ENCODE results near the gene MISP. TPM values are rescaled to one million over a fixed set of nuclear protein-coding genes. Genes with fewer than 3 reads are reported as not detected.

Gene MISP
- total RNA-seq, 2 donors from 2014 or later, result 7.3 to 9.3 TPM

- Histone ChIP-seq H3K9me3 (no peaks in the 10 kb centered on the region), H3K4me1 (replicated peaks) (peaks cover 29% of the 10 kb centered on the region), H3K4me3 (peak within 1 kb of the TSS; percentile 97 to 99), H3K36me3 (no peaks in the 10 kb centered on the region), H3K27ac (peak within 1 kb of the TSS; percentile 95 to 100), H3K27me3 (replicated peaks; ENCODE audit: insufficient read depth) (no peaks in the 10 kb centered on the region)
- TF ChIP-seq CTCF (IDR thresholded peaks at IDR 0.05), result peak in 3 of 4 experiments; percentile 29 to 78 (median 31)
- TF ChIP-seq POLR2A (IDR thresholded peaks at IDR 0.05), result peak; percentile 68
- peak; percentile 98 for TF ChIP-seq POLR2AphosphoS5 (IDR thresholded peaks at IDR 0.05)
- DNase-seq (ENCODE audit: low spot score), result peak; percentile 100
- WGBS, result under 1% methylated on average over 81 of the region's 83 CpGs
- intact Hi-C loops (cut with DNase I), result no loop called here
These were observed 46.0 kb downstream of the MISP start, which contains the start of gene PTBP1 for GRCh38 chr19:796692-797527. Gene PTBP1 (plus strand): TSS chr19:797452. CDS start chr19:797498, 46 bp downstream.

GRCh38 chr19:797528-798414, 46.9 kb downstream of the MISP start:
- Histone ChIP-seq H3K4me1 (replicated peaks) (peaks cover 36% of the 10 kb centered on the region), H3K27ac (peak overlapping the region; percentile 95 to 100), H3K36me3 (no peaks in the 10 kb centered on the region), H3K9me3 (no peaks in the 10 kb centered on the region), H3K27me3 (replicated peaks; ENCODE audit: insufficient read depth) (no peaks in the 10 kb centered on the region), H3K4me3 (peak overlapping the region; percentile 97 to 99)
- under 1% methylated on average over 96 of the region's 129 CpGs for whole genome bisulfite sequencing
- TF ChIP-seq POLR2AphosphoS5 (IDR thresholded peaks at IDR 0.05), result no peak
- no peak for TF ChIP-seq POLR2A (IDR thresholded peaks at IDR 0.05)
- peak in 1 of 4 experiments; percentile 4 for TF ChIP-seq CTCF (IDR thresholded peaks at IDR 0.05)
- peak; percentile 81 for DNase-seq (ENCODE audit: low spot score)
- intact Hi-C loops (cut with DNase I), result no loop called here

- intact Hi-C loops (cut with DNase I), result no loop called here
- H3K27ac ChIP-seq, result peak overlapping the region; percentile 95 to 100
- no peaks in the 10 kb centered on the region for H3K27me3 ChIP-seq (replicated peaks; ENCODE audit: insufficient read depth)
- no peak for DNase-seq (ENCODE audit: low spot score)
- no peaks in the 10 kb centered on the region for H3K9me3 ChIP-seq
- peak overlapping the region; percentile 97 to 99 for H3K4me3 ChIP-seq
- 3% methylated on average over 39 of the region's 44 CpGs for WGBS
- peaks cover 42% of the 10 kb centered on the region for H3K4me1 ChIP-seq (replicated peaks)
- H3K36me3 ChIP-seq, result no peaks in the 10 kb centered on the region
- no peak for TF ChIP-seq CTCF (IDR thresholded peaks at IDR 0.05)
- TF ChIP-seq POLR2A (IDR thresholded peaks at IDR 0.05), result no peak
- no peak for TF ChIP-seq POLR2AphosphoS5 (IDR thresholded peaks at IDR 0.05)
These were observed 47.6 kb downstream of the MISP start for GRCh38 chr19:798415-799075.

GRCh38 chr19:799076-799881, 48.4 kb downstream of the MISP start:
- Histone ChIP-seq H3K36me3 (peaks cover 3 to 7% of the 10 kb centered on the region in 2 donors), H3K9me3 (no peaks in the 10 kb centered on the region), H3K27ac (peak overlapping the region; percentile 95 to 100), H3K4me3 (peak overlapping the region; percentile 97 to 99), H3K4me1 (replicated peaks) (peaks cover 42% of the 10 kb centered on the region), H3K27me3 (replicated peaks; ENCODE audit: insufficient read depth) (no peaks in the 10 kb centered on the region)
- DNase-seq (ENCODE audit: low spot score), result no peak
- intact Hi-C loops (cut with DNase I), result no loop called here
- WGBS, result 7% methylated on average over 27 of the region's 28 CpGs
- TF ChIP-seq POLR2A (IDR thresholded peaks at IDR 0.05) (no peak), CTCF (IDR thresholded peaks at IDR 0.05) (no peak), POLR2AphosphoS5 (IDR thresholded peaks at IDR 0.05) (no peak)
